Germinal center (tissue), 1 donor: ENCODE data around the gene OPCML.

Experiments used
- DNase-seq: peaks from one replicate; pipeline ENCODE4 v3.0.0; 2012; ENCODE audit warnings: mixed read lengths, low spot score

Gene OPCML

GRCh38 chr11:133072378-133072777 lies 459.9 kb downstream of the OPCML start:
- DNase-seq, result no peak

DNA sequence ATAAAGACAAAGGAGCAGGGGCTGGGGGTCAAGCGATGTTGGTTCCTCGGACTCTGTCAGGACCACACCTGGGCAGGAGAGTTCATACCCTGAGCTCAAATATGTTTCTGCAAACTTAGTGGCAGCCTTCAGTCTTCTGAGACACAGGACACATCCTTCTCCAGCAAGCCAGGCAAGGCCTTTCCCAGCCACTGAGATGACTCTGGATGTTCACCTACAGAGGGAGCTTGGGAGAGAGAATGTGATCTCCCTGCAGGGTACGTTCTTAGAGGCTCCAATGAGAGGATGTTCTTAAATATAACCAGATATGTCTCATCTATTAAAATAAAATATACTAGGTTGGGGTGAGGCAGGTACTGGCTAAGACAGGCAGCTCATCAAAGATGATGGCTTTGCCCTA lies 461.5 kb downstream of the OPCML start:
- no peak for DNase-seq

DNA sequence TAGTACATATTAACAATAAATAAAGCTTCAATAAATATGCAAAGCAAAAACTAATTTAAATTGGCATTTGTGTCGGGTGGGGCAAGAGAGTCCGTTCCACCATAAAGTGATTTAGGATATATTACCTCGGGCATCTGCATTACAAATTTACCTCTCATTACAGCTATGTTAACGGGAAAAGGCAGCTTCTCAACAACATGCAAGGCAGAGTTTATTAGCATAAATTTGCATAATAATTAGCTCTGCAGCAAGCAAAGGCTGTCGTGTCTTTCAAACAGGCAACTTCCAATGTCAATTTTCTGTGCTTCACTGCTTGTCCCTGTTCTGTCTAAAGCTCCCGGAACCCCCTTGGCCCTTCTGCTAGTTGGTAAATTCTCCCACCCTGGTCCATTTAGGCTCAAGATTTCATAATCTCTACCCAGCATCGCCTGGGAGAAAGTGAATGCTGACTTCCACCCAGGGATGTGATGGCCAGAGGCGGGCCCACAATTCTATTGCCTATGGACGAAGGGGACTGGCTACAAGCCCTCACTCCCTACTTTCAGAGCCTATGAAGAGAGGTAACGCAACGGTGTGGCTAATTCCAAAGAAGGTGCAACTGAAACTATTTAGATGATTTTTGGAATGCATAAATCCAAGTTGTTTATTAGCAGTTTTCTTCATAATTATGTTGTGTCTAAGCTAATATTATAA lies 462.1 kb downstream of the OPCML start:
- no peak for DNase-seq

DNA sequence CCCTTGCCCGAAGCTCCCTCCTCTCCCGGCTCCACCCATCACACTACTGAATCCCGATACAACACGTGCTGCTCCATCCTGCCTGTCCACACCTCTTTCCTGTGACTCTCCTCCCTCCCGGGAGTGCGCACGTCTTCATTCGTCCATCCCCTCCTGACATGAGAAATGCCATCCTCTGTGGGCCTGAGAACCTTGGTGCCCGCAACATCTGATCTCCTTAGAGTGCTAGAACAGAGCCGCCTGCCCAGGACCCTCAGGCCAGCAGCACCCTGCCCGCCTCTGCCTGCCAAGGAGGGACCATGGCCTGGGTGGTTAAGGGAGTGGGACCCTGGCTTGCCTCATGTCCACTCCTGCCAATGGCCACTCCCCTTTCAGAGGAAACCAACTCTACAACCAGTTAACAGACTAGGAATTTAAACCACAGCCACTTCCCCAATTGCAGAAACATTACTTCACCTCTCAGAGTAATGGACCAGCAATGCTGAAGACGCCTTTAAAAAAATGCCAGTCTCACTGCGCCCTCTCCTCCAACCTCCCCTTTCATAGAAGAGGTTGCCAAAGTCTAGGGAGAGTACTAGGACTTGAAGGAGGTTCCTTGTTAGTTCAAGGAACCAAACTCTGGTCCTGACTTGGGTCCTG lies 466.3 kb downstream of the OPCML start:
- no peak for DNase-seq

DNA sequence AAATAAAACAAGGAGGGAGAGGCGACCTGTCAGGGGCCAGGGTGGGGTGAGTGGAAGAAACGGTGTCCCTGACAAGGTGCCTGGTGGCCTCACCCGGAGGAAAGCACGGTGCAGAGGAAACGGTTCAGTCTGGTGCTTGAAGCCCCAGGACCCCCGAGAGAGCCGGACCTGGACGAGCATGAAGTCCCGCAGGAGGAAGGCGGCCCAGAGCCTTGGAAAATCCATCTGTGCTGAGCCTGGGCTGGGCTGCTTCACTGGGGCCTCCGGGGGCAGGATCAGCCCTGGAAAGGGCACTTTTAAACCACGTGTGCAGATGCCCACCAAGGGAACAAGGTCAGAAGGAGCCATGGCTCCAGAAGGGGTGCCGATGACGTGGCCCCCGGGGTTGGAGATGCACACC lies 467.3 kb downstream of the OPCML start:
- DNase-seq, result no peak

GRCh38 chr11:133064152-133064877 lies 468.0 kb downstream of the OPCML start:
- no peak for DNase-seq

DNA sequence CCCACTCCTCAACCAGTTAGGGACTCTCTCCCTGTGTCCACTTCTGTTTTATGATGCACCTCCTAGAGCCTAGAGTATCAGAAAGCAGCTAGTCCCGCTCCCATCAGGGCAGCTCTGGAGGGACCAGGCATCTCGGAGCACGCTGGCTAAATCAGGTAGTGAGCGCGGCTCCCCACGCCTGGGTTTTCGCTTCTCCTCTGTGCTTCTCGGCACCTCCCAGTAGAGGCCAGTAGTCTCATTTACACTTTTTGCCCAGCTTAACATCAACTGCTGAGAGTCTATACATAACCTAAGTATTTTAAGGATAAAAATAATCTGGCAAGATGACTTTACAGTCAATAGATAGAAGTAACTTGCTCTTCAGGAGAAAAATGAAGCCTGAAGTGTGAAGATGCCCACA lies 473.8 kb downstream of the OPCML start:
- DNase-seq, result no peak

DNA sequence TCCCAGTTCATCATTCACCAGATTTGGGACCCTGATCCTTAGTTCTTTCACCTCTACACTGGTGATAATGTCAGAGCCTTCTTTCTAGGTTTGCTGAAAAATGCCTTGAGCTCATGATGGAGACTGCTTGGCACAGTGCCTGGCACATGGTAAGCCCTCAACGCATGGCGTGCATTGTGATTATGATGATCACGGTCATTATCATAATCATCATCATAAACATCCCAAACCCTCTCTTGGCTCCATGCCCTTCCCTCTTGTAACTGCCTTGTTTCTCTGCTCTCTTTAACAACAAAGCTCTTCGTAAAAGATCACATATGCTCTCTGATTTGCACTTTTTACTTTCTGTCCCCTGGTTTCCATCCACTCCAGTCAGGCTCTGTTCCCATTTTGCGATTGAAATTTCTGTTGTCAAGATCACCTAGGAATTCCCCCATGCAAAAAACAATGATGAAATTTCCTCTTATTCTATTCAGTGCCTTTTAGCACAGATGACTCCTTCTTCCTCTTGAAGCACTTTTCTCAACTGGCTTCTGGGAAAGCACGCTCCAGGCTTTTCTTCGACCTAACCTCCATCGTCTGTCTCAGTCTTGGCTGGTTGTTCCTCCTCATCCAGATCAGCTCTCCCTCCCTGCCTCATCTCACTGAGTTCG lies 479.1 kb downstream of the OPCML start:
- no peak for DNase-seq

- DNase-seq, result no peak
Observed at GRCh38 chr11:133052537-133052936, 479.8 kb downstream of the OPCML start.

- no peak for DNase-seq
Observed at GRCh38 chr11:133049244-133050019, 482.9 kb downstream of the OPCML start.

- DNase-seq, result no peak
Observed at GRCh38 chr11:133048270-133048669, 484.0 kb downstream of the OPCML start.

- DNase-seq, result no peak
Observed at GRCh38 chr11:133047771-133048115, 484.6 kb downstream of the OPCML start.

DNA sequence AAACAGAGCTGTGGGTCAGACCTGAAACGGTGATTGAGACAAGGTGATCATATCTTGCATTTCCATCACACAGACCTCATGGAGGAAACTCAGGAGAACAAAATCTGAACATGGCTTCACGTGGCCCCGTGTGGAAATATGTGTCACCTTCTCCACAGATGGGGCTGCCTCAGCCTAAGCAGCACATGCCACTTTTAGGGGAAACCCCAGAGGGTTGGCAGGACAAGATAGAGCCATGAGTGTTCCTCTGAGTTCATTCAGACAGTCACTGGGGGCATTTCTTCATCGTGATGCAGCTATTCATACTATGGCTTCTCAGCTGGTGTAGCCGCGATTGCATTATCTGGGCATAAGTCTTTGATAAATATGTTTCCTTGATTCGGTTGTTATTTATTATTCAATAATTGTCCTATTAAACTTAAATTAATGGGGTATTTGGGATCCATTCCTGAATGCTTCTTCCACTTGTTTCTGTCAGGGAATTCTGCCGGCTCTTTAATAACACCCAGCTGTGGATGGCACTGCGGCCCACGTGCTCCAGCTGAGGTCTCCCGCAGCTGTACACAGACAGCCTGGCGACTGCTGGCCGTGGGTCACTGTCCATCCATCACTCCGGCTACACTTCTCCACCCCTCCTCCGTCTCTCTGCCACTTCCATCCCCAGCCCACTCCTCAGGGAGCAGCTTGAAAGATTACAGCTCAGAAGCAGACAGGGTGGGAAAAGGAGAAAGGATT lies 485.1 kb downstream of the OPCML start:
- DNase-seq, result no peak

DNA sequence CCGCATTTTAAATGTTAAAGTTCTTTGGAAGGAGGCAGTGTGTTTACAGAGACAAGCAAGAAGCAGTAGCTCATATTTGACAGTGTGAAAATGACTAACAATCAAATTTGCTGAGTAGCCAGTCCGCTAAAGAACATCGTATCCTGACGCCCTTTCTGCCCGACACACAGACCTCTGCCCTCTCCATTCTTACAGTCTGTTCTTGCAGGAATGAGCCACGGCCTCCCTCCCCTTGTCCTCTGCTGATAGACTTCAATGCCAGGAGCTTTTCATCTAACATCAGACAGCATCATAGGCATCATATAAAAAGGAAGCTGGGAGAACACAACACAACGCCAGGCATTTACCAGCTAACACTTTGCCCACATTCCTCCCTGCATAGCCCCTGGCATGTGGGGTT lies 486.0 kb downstream of the OPCML start:
- DNase-seq, result no peak

- DNase-seq, result no peak
Observed at GRCh38 chr11:133041928-133042882, 490.1 kb downstream of the OPCML start.

- DNase-seq, result no peak
Observed at GRCh38 chr11:133041181-133041580, 491.1 kb downstream of the OPCML start.

- no peak for DNase-seq
Observed at GRCh38 chr11:133040289-133040900, 491.9 kb downstream of the OPCML start.

DNA sequence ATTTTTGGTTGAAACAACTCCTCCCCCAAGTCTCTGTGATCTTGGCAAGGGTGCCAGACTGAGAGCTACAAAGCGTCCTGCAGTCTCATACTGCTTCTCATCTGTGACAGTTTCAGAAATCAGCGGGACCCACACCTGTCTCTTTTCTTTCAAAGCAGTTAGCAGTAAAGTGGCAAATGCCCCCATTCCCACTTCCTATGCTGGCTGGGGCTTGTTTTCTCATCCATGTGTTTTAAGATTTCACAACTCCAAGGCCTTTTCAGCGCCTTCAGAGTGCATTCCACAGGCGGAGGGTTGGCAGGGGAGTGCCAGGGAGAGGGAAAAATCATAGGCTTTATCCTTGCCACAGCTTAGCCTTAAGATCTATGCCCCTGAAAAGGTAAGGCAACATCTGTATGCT lies 493.5 kb downstream of the OPCML start:
- no peak for DNase-seq

GRCh38 chr11:133034929-133035328 lies 497.4 kb downstream of the OPCML start:
- DNase-seq, result no peak

- DNase-seq, result no peak
Observed at GRCh38 chr11:133029107-133029506, 503.2 kb downstream of the OPCML start.
